Large intestine (tissue), 3 donors: ENCODE measurements around the gene MINK1. TPM values are rescaled to one million over a fixed set of nuclear protein-coding genes. Genes with fewer than 3 reads are reported as not detected.

Experiments
- DNase-seq, 2 donors: peaks; one replicate each; pipeline versions ENCODE4 v3.0.0 to v3.0.0-alpha.2; 2013
- H3K27ac ChIP-seq: one replicate; pipeline ENCODE4 v1.5.1; 2013; ENCODE audit warnings: low read length
- H3K27me3 ChIP-seq: 2 replicates; pipeline ENCODE4 v1.6.1; 2013; ENCODE audit warnings: low read length; ENCODE audit not compliant: control insufficient read depth, insufficient read depth
- H3K36me3 ChIP-seq: 2 replicates; pipeline ENCODE4 v1.6.1; 2013; ENCODE audit warnings: low read length; ENCODE audit not compliant: control insufficient read depth, insufficient read depth
- H3K4me1 ChIP-seq: one replicate; pipeline ENCODE4 v1.6.1; 2013; ENCODE audit warnings: low read length; ENCODE audit not compliant: control insufficient read depth, insufficient read depth
- H3K4me3 ChIP-seq: one replicate; pipeline ENCODE4 v1.5.1; 2013; ENCODE audit warnings: low read length
- H3K9me3 ChIP-seq: one replicate; pipeline ENCODE4 v1.6.1; 2013; ENCODE audit warnings: mild to moderate bottlenecking, low read depth, low read length, moderate library complexity; ENCODE audit not compliant: control insufficient read depth
- whole genome bisulfite sequencing: methylation state at CpG from one replicate; pipeline ENCODE4 v1.1.5; 2013; ENCODE audit warnings: low lambda C conversion rate; ENCODE audit not compliant: insufficient coverage; 5-methylcytosine and 5-hydroxymethylcytosine counted together
- polyA plus RNA-seq: library from polyadenylated mRNA; unstranded; fragments of 120-200 nt; gene quantifications from one replicate; pipeline ENCODE4 v1.2.1, GENCODE V29; 2013

Gene MINK1
- polyA plus RNA-seq, 1 donor, result 103 TPM

GRCh38 chr17:4790705-4791088 is 42.4 kb upstream of the MINK1 start:
- H3K4me1 ChIP-seq, result peaks cover 29% of the 10 kb centered on the region

GRCh38 chr17:4795168-4795567 is 38.0 kb upstream of the MINK1 start:
- Histone ChIP-seq H3K27me3 (no peaks in the 10 kb centered on the region), H3K27ac (no peak overlapping the region), H3K36me3 (peaks cover 19% of the 10 kb centered on the region), H3K4me3 (no peak overlapping the region), H3K9me3 (no peaks in the 10 kb centered on the region), H3K4me1 (peaks cover 5% of the 10 kb centered on the region)
- no peak for DNase-seq
- WGBS, result no CpG with 5 or more reads among the region's 1 CpG

More at GRCh38 chr17:4790705-4791088, 42.4 kb upstream of the MINK1 start:
- no CpG with 5 or more reads among the region's 7 CpGs for WGBS
- peaks cover 2% of the 10 kb centered on the region for H3K9me3 ChIP-seq
- H3K36me3 ChIP-seq, result no peaks in the 10 kb centered on the region
- peak overlapping the region; percentile 89 for H3K4me3 ChIP-seq
- H3K27me3 ChIP-seq, result peaks cover 13% of the 10 kb centered on the region
- peak overlapping the region; percentile 95 for H3K27ac ChIP-seq
- no peak for DNase-seq

- no peaks in the 10 kb centered on the region for H3K4me1 ChIP-seq
- WGBS, result no CpG with 5 or more reads among the region's 7 CpGs
- no peaks in the 10 kb centered on the region for H3K27me3 ChIP-seq
- peak overlapping the region; percentile 94 for H3K4me3 ChIP-seq
- H3K9me3 ChIP-seq, result no peaks in the 10 kb centered on the region
- peaks cover 19% of the 10 kb centered on the region for H3K36me3 ChIP-seq
- DNase-seq, result no peak
- H3K27ac ChIP-seq, result peak overlapping the region; percentile 54
Observed at GRCh38 chr17:4796552-4796920, 36.6 kb upstream of the MINK1 start.

- Histone ChIP-seq H3K27me3 (no peaks in the 10 kb centered on the region), H3K36me3 (peaks cover 19% of the 10 kb centered on the region), H3K27ac (no peak overlapping the region), H3K9me3 (no peaks in the 10 kb centered on the region), H3K4me1 (no peaks in the 10 kb centered on the region), H3K4me3 (no peak overlapping the region)
- no peak for DNase-seq
- no CpG with 5 or more reads among the region's 10 CpGs for WGBS
Observed at GRCh38 chr17:4800462-4801196, 32.5 kb upstream of the MINK1 start.

- no CpG with 5 or more reads among the region's 9 CpGs for WGBS
- Histone ChIP-seq H3K27ac (no peak within 1 kb of the TSS), H3K4me3 (no peak within 1 kb of the TSS), H3K9me3 (no peaks in the 10 kb centered on the region), H3K4me1 (no peaks in the 10 kb centered on the region), H3K36me3 (peaks cover 19% of the 10 kb centered on the region), H3K27me3 (no peaks in the 10 kb centered on the region)
- DNase-seq, result no peak
Observed at GRCh38 chr17:4802228-4802627, 30.9 kb upstream of the MINK1 start, which contains the start of gene C17orf114. Gene C17orf114 (minus strand): TSS chr17:4802328.

GRCh38 chr17:4806456-4806776 is 26.7 kb upstream of the MINK1 start:
- H3K9me3 ChIP-seq, result no peaks in the 10 kb centered on the region
- no peak overlapping the region for H3K27ac ChIP-seq
- H3K4me1 ChIP-seq, result no peaks in the 10 kb centered on the region
- H3K4me3 ChIP-seq, result peak overlapping the region; percentile 57
- H3K36me3 ChIP-seq, result peaks cover 9% of the 10 kb centered on the region
- H3K27me3 ChIP-seq, result no peaks in the 10 kb centered on the region
- 0% methylated on average over 1 of the region's 16 CpGs for WGBS
- no peak for DNase-seq

- DNase-seq, result peak; percentile 74 to 90
- Histone ChIP-seq H3K4me1 (no peaks in the 10 kb centered on the region), H3K36me3 (peaks cover 9% of the 10 kb centered on the region), H3K27me3 (no peaks in the 10 kb centered on the region), H3K4me3 (peak within 1 kb of the TSS; percentile 71), H3K9me3 (no peaks in the 10 kb centered on the region), H3K27ac (no peak within 1 kb of the TSS)
- WGBS, result no CpG with 5 or more reads among the region's 106 CpGs
Observed at GRCh38 chr17:4806777-4807604, 26.1 kb upstream of the MINK1 start, which contains the start of gene PLD2. Gene PLD2 (plus strand): TSS chr17:4807152. CDS start chr17:4807773, 621 bp downstream.

GRCh38 chr17:4807605-4808377 is 25.3 kb upstream of the MINK1 start:
- Histone ChIP-seq H3K4me1 (no peaks in the 10 kb centered on the region), H3K9me3 (no peaks in the 10 kb centered on the region), H3K27me3 (no peaks in the 10 kb centered on the region), H3K27ac (no peak overlapping the region), H3K4me3 (peak overlapping the region; percentile 71), H3K36me3 (peaks cover 9% of the 10 kb centered on the region)
- DNase-seq, result no peak
- WGBS, result no CpG with 5 or more reads among the region's 32 CpGs

- no peaks in the 10 kb centered on the region for H3K9me3 ChIP-seq
- H3K27me3 ChIP-seq, result no peaks in the 10 kb centered on the region
- DNase-seq, result no peak
- H3K4me3 ChIP-seq, result no peak overlapping the region
- no peak overlapping the region for H3K27ac ChIP-seq
- no peaks in the 10 kb centered on the region for H3K4me1 ChIP-seq
- WGBS, result no CpG with 5 or more reads among the region's 6 CpGs
- H3K36me3 ChIP-seq, result peaks cover 9% of the 10 kb centered on the region
Observed at GRCh38 chr17:4808378-4808767, 24.8 kb upstream of the MINK1 start.

GRCh38 chr17:4810696-4811290 is 22.3 kb upstream of the MINK1 start:
- Histone ChIP-seq H3K4me1 (no peaks in the 10 kb centered on the region), H3K27me3 (no peaks in the 10 kb centered on the region), H3K9me3 (no peaks in the 10 kb centered on the region), H3K4me3 (no peak overlapping the region), H3K36me3 (peaks cover 20% of the 10 kb centered on the region), H3K27ac (no peak overlapping the region)
- 85% methylated on average over 7 of the region's 13 CpGs for WGBS
- DNase-seq, result no peak
